ENCODE results near the gene MSRB1. TPM values are rescaled to one million over a fixed set of nuclear protein-coding genes. Genes with fewer than 3 reads are reported as not detected.

Gene MSRB1
- total RNA-seq, 3 donors from 2014 or later (not counting 1 experiment from before 2014, with no cell fraction given), result 10.8 to 19.9 (median 14.8) TPM

DNA sequence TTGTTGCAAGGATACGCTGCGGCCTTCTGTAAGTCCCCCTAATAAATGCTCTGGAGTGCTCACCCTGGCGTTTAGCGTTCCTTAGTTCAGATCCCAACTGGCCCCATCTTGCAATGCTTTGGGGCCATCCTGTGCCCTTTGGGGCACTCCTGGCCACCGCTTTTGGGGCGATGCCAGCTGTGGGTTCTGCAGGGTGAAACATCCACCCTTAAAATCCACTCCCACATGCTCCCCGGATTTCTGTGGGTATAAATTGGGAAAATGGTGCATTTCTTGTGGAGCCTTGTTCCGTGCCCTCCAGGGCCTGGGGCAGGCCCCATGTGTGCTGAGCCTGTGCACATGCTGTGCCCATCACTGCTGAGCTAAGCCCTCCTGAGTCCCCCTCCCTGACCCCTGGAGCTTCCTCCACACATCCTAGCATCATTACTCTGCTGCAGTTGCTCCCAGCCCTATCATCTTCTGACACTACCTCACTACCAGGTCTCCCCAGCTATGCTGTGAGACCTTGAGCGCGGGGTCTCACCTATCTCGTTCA lies 6.0 kb downstream of the MSRB1 start:
- DNase-seq, result no peak
- no peak for ATAC-seq
- Mint-ChIP-seq H3K4me3 (no peak overlapping the region), H3K27ac (no peak overlapping the region), H3K4me1 (peaks cover 0 to 5% of the 10 kb centered on the region in 2 donors), H3K27me3 (ENCODE audit: low read depth in 2 of 2) (no peaks in the 10 kb centered on the region), H3K9me3 (no peaks in the 10 kb centered on the region), H3K36me3 (no peaks in the 10 kb centered on the region)
- Histone ChIP-seq H3K36me3 (ENCODE audit: control insufficient read depth, insufficient read depth, low read length) (peaks cover 15% of the 10 kb centered on the region), H3K9me3 (ENCODE audit: control insufficient read depth, insufficient read depth, low read length) (no peaks in the 10 kb centered on the region), H3K4me1 (ENCODE audit: control insufficient read depth, insufficient read depth, low read length) (peaks cover 19% of the 10 kb centered on the region), H3K27ac (ENCODE audit: low read length) (no peak overlapping the region), H3K4me3 (ENCODE audit: low read length) (no peak overlapping the region), H3K27me3 (ENCODE audit: control insufficient read depth, insufficient read depth, low read length) (no peaks in the 10 kb centered on the region)
- 96% methylated on average over 9 of the region's 11 CpGs for WGBS (ENCODE audit: insufficient coverage)
- TF ChIP-seq, protein P1, sequence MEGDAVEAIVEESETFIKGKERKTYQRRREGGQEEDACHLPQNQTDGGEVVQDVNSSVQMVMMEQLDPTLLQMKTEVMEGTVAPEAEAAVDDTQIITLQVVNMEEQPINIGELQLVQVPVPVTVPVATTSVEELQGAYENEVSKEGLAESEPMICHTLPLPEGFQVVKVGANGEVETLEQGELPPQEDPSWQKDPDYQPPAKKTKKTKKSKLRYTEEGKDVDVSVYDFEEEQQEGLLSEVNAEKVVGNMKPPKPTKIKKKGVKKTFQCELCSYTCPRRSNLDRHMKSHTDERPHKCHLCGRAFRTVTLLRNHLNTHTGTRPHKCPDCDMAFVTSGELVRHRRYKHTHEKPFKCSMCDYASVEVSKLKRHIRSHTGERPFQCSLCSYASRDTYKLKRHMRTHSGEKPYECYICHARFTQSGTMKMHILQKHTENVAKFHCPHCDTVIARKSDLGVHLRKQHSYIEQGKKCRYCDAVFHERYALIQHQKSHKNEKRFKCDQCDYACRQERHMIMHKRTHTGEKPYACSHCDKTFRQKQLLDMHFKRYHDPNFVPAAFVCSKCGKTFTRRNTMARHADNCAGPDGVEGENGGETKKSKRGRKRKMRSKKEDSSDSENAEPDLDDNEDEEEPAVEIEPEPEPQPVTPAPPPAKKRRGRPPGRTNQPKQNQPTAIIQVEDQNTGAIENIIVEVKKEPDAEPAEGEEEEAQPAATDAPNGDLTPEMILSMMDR (IDR thresholded peaks at IDR 0.05), result no peak
- intact Hi-C loops (cut with micrococcal nuclease), result no loop called here

DNA sequence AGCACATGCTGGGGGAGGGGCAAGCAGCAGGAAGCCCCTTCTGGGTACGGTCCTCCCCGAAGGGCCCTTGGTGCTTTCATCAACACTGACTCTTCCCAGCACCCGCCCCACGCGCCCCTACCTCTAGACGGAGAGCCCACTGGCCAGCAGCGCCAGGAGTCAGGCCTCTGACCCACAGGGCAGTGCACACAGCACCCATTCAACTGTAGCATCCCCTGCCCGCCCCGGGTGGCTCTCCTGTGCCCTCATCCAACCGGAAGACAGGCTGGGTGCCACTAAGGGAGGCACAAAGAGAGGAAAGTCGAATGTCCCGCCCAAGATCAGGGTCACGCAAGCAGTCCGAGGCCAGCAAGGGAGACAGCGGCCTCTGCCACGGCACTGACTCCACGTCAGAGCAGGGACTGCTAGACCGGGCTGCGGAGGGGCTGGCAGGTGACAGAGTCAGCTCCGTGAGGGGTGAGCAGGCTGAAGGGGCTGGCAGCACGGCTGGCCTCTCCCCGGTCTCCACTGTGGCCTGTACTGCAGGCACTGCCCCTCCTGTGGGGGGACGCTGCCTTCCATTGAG lies 9.8 kb downstream of the MSRB1 start:
- H3K27me3 ChIP-seq (ENCODE audit: control insufficient read depth, insufficient read depth, low read length), result no peaks in the 10 kb centered on the region
- 83% methylated on average over 23 of the region's 23 CpGs for WGBS (ENCODE audit: insufficient coverage)
- intact Hi-C loops (cut with micrococcal nuclease), result no loop called here
- no peaks in the 10 kb centered on the region for H3K9me3 ChIP-seq (ENCODE audit: control insufficient read depth, insufficient read depth, low read length)
- TF ChIP-seq, protein P1 (IDR thresholded peaks at IDR 0.05), result no peak
- no peaks in the 10 kb centered on the region for H3K36me3 Mint-ChIP-seq
- no peak overlapping the region for H3K4me3 Mint-ChIP-seq
- peaks cover 17% of the 10 kb centered on the region for H3K4me1 ChIP-seq (ENCODE audit: control insufficient read depth, insufficient read depth, low read length)
- ATAC-seq (no peak), DNase-seq (no peak)
- H3K27me3 Mint-ChIP-seq (ENCODE audit: low read depth in 2 of 2), result no peaks in the 10 kb centered on the region
- H3K36me3 ChIP-seq (ENCODE audit: control insufficient read depth, insufficient read depth, low read length), result peaks cover 2% of the 10 kb centered on the region
- no peak overlapping the region for H3K27ac ChIP-seq (ENCODE audit: low read length)
- no peaks in the 10 kb centered on the region for H3K4me1 Mint-ChIP-seq
- no peaks in the 10 kb centered on the region for H3K9me3 Mint-ChIP-seq
- H3K4me3 ChIP-seq (ENCODE audit: low read length), result no peak overlapping the region
- no peak overlapping the region for H3K27ac Mint-ChIP-seq

DNA sequence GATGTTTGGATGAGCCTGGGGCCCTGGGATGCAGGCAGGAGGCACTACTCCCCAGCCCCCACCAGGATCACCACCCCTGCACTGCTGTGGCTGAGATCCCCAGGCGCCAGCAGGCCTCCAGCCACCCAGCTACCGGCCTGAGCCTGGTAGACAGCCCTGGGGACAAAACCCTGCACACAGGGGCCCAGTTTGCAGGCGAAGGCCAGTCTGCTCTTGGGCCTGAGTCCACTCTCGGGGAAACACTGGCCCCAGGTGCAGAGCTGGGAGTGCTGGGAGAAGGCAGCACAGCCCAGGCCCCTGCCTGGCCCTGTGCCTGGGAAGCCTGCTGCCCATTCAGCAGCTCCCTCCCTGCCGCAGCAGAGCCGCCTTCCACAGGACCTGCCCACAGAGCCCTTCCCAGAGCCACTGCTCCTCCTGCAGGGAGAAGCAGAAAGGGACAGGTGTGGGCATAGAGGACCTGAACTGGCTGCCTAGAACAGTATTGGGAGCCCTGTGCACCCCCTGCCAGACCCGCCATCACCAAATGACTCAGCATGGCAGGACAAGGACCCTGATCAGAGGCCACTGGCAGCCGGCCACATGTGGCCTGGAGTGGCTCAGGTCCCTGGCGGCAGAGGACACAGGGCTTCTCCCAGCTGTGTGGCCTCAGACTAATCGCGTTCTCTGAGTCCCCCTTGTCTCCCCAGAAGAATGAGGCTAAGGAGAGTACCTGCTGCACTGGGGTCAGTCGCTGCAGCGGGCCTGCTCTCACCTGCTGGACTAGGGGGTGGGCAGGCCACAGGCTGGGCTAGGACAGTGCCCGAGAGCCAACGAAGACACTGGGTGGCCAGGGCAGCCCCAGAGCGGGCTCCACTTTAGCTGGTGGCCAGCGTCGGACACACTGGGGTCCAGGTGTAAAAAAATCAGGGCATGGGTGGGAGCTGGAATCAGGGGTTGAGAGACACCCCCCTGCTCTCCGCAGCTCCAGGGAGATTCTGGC lies 10.7 kb downstream of the MSRB1 start:
- intact Hi-C loops (cut with micrococcal nuclease), result no loop called here
- Histone ChIP-seq H3K4me1 (ENCODE audit: control insufficient read depth, insufficient read depth, low read length) (peaks cover 11% of the 10 kb centered on the region), H3K27me3 (ENCODE audit: control insufficient read depth, insufficient read depth, low read length) (no peaks in the 10 kb centered on the region), H3K4me3 (ENCODE audit: low read length) (no peak overlapping the region), H3K27ac (ENCODE audit: low read length) (no peak overlapping the region), H3K9me3 (ENCODE audit: control insufficient read depth, insufficient read depth, low read length) (no peaks in the 10 kb centered on the region), H3K36me3 (ENCODE audit: control insufficient read depth, insufficient read depth, low read length) (no peaks in the 10 kb centered on the region)
- 90% methylated on average over 19 of the region's 19 CpGs for WGBS (ENCODE audit: insufficient coverage)
- no peaks in the 10 kb centered on the region for H3K36me3 Mint-ChIP-seq
- no peaks in the 10 kb centered on the region for H3K9me3 Mint-ChIP-seq
- H3K4me3 Mint-ChIP-seq, result no peak overlapping the region
- DNase-seq (no peak), ATAC-seq (no peak)
- H3K4me1 Mint-ChIP-seq, result no peaks in the 10 kb centered on the region
- no peak overlapping the region for H3K27ac Mint-ChIP-seq
- H3K27me3 Mint-ChIP-seq (ENCODE audit: low read depth in 2 of 2), result no peaks in the 10 kb centered on the region
- TF ChIP-seq, protein P1 (IDR thresholded peaks at IDR 0.05), result no peak

All from natural killer cell (primary cell).